Measurements from ENCODE around the gene PLA1A. TPM values are rescaled to one million over a fixed set of nuclear protein-coding genes. Genes with fewer than 3 reads are reported as not detected.

Gene PLA1A
- total and polyA plus RNA-seq, 4 donors: 1.8 to 10.3 (median 6.6) TPM

DNA sequence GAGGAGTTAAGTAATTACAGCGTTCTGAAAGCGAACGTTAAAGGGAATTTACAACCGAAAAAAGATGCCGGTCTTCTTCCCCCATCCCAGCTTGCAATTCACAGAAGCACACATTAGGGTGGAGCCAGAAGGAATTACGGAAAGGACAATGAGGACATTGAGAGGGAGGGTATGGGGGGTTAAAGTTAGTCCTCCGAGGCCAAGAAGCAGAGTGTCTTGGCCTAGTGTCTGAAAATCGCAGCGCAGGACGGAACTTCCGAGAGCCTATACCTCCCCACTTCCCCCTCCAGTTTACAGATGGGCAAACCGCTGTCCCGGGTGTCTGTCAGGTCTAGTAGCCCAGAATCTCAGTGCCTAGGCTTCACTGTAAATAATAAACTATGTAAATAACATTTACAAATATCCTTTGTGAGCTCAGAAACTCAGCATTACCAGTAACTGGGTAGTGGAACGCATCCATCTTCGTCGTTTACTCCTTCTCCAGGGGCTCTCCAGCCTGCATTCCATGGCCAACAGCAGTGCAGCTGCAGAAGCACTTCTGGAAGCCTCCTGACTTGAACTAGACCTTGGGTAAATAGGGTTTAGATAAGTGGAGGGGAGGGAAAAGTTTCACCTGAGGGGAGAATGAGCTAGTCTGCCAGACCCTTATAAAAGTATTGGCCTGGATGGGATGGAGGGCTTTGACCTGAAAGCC is 17.5 kb upstream of the PLA1A start:
- peak overlapping the region; percentile 67 to 95 for H3K9ac ChIP-seq (ENCODE audit: insufficient read depth in 1 of 2, low read length in 2 of 2)
- WGBS, 2 donors: 11 to 14% methylated on average over 16 of the region's 16 CpGs

DNA sequence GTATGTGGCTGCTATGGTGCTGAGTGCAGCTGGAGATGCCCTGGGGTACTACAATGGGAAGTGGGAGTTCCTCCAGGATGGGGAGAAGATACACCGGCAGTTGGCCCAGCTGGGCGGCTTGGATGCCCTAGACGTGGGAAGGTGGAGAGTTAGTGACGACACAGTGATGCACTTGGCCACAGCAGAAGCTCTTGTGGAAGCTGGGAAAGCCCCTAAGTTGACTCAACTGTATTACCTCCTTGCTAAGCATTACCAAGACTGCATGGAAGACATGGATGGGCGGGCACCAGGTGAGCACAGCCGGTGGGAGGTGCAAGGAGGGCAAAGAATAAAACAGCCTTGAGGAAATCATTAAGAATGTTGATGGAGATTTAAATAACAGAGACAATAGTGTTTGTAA is 15.5 kb upstream of the PLA1A start:
- ATAC-seq (ENCODE audit: insufficient read depth, low FRiP score) (no peak), DNase-seq (no peak)
- Histone ChIP-seq H3K9me3 (ENCODE audit: control insufficient read depth in 4 of 4, insufficient read depth in 3 of 4, low read length in 3 of 4) (no peaks in the 10 kb centered on the region), H3K9ac (ENCODE audit: insufficient read depth in 1 of 2, low read length in 2 of 2) (no peak overlapping the region), H3K27ac (ENCODE audit: low read depth in 1 of 2, low read length in 1 of 2) (no peak overlapping the region), H3K4me3 (no peak overlapping the region), H3K36me3 (ENCODE audit: control insufficient read depth in 4 of 4, insufficient read depth in 4 of 4, low read length in 4 of 4) (peaks cover 0 to 4% (median 0%) of the 10 kb centered on the region in 4 donors), H3K27me3 (ENCODE audit: control insufficient read depth in 3 of 3, insufficient read depth in 3 of 3, low read length in 2 of 3) (no peaks in the 10 kb centered on the region), H3K4me1 (ENCODE audit: control insufficient read depth in 5 of 5, insufficient read depth in 5 of 5, low read length in 5 of 5) (peaks cover 0 to 6% (median 0%) of the 10 kb centered on the region in 5 donors)
- WGBS, 2 donors: 82 to 87% methylated on average over 6 of the region's 6 CpGs
- TF ChIP-seq, protein P1, sequence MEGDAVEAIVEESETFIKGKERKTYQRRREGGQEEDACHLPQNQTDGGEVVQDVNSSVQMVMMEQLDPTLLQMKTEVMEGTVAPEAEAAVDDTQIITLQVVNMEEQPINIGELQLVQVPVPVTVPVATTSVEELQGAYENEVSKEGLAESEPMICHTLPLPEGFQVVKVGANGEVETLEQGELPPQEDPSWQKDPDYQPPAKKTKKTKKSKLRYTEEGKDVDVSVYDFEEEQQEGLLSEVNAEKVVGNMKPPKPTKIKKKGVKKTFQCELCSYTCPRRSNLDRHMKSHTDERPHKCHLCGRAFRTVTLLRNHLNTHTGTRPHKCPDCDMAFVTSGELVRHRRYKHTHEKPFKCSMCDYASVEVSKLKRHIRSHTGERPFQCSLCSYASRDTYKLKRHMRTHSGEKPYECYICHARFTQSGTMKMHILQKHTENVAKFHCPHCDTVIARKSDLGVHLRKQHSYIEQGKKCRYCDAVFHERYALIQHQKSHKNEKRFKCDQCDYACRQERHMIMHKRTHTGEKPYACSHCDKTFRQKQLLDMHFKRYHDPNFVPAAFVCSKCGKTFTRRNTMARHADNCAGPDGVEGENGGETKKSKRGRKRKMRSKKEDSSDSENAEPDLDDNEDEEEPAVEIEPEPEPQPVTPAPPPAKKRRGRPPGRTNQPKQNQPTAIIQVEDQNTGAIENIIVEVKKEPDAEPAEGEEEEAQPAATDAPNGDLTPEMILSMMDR (IDR thresholded peaks at IDR 0.05; ENCODE audit: control extremely low read depth, extremely low read depth): no peak

More for the DNA sequence above, 17.5 kb upstream of the PLA1A start:
- peaks cover 0 to 6% (median 0%) of the 10 kb centered on the region in 5 donors for H3K4me1 ChIP-seq (ENCODE audit: control insufficient read depth in 5 of 5, insufficient read depth in 5 of 5, low read length in 5 of 5)
- peak; percentile 50 to 77 (median 72) for DNase-seq
- peak overlapping the region; percentile 49 for H3K4me3 ChIP-seq
- TF ChIP-seq, protein P1 (IDR thresholded peaks at IDR 0.05; ENCODE audit: control extremely low read depth, extremely low read depth): no peak
- ATAC-seq (ENCODE audit: insufficient read depth, low FRiP score): peak; percentile 45
- no peaks in the 10 kb centered on the region for H3K27me3 ChIP-seq (ENCODE audit: control insufficient read depth in 3 of 3, insufficient read depth in 3 of 3, low read length in 2 of 3)
- no peaks in the 10 kb centered on the region for H3K36me3 ChIP-seq (ENCODE audit: control insufficient read depth in 4 of 4, insufficient read depth in 4 of 4, low read length in 4 of 4)
- peak overlapping the region; percentile 94 to 98 for H3K27ac ChIP-seq (ENCODE audit: low read depth in 1 of 2, low read length in 1 of 2)
- H3K9me3 ChIP-seq (ENCODE audit: control insufficient read depth in 4 of 4, insufficient read depth in 3 of 4, low read length in 3 of 4): no peaks in the 10 kb centered on the region

DNA sequence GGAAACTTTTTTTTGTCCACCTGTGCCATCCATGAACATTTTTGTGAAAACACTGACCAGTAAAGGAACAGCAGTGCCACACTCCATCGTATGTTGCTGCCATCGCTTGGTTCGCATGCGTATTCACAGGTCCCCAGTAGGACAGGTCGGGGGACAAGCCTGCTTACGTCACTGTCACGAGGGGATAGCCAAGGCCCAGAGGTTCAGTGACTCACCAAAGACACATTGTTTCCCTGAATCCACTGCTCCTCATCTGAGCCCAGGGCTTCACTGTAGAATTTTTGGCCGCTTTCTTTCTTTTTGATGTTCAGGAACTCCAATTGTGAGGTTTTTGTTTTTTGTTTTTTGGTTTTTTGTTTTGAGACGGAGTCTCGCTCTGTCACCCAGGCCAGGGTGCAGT is 12.5 kb upstream of the PLA1A start:
- Histone ChIP-seq H3K9ac (ENCODE audit: insufficient read depth in 1 of 2, low read length in 2 of 2) (no peak overlapping the region), H3K4me1 (ENCODE audit: control insufficient read depth in 5 of 5, insufficient read depth in 5 of 5, low read length in 5 of 5) (peaks cover 0 to 5% (median 0%) of the 10 kb centered on the region in 5 donors), H3K4me3 (no peak overlapping the region), H3K9me3 (ENCODE audit: control insufficient read depth in 4 of 4, insufficient read depth in 3 of 4, low read length in 3 of 4) (no peaks in the 10 kb centered on the region), H3K27ac (ENCODE audit: low read depth in 1 of 2, low read length in 1 of 2) (peak overlapping the region in 1 of 2 donors; percentile 23), H3K36me3 (ENCODE audit: control insufficient read depth in 4 of 4, insufficient read depth in 4 of 4, low read length in 4 of 4) (peaks cover 0 to 7% (median 5%) of the 10 kb centered on the region in 4 donors), H3K27me3 (ENCODE audit: control insufficient read depth in 3 of 3, insufficient read depth in 3 of 3, low read length in 2 of 3) (no peaks in the 10 kb centered on the region)
- TF ChIP-seq, protein P1 (IDR thresholded peaks at IDR 0.05; ENCODE audit: control extremely low read depth, extremely low read depth): no peak
- 89 to 93% methylated on average over 10 of the region's 10 CpGs for WGBS, 2 donors
- no peak for DNase-seq
- no peak for ATAC-seq (ENCODE audit: insufficient read depth, low FRiP score)
